Stimulated activated memory B cell treated with anti-CD40 and anti-IgM and Interleukin-4, amounts not matched to agents 10 μg/mL and 1 μg/mL and 100 μg/mL, for 72 hours (primary cell): ENCODE results near the gene SMO.

Experiments used
- ATAC-seq: fragments of 150-1000 bp; cut with Tn5 transposase; 2 replicates; pipeline ENCODE4 v1.10.0; 2021
- H3K27ac Mint-ChIP-seq: one replicate; pipeline ENCODE4 v1.8.0; 2022; ENCODE audit warnings: mild to moderate bottlenecking, mixed read lengths
- H3K27me3 Mint-ChIP-seq: one replicate; pipeline ENCODE4 v1.8.0; 2022; ENCODE audit warnings: mixed read lengths
- H3K36me3 Mint-ChIP-seq: one replicate; pipeline ENCODE4 v1.8.0; 2022; ENCODE audit warnings: mixed read lengths
- H3K4me1 Mint-ChIP-seq: one replicate; pipeline ENCODE4 v1.8.0; 2022; ENCODE audit warnings: mixed read lengths
- H3K4me3 Mint-ChIP-seq: one replicate; pipeline ENCODE4 v1.8.0; 2022; ENCODE audit warnings: mild to moderate bottlenecking, moderate library complexity, mixed read lengths
- H3K9me3 Mint-ChIP-seq: one replicate; pipeline ENCODE4 v1.8.0; 2022; ENCODE audit warnings: mixed read lengths

Gene SMO

GRCh38 chr7:129188372-129188891 lies at the start of gene SMO:
Gene SMO (plus strand): TSS chr7:129188633. CDS start chr7:129189152, 519 bp downstream.
- peak; percentile 66 for ATAC-seq
- Mint-ChIP-seq H3K9me3 (no peaks in the 10 kb centered on the region), H3K36me3 (no peaks in the 10 kb centered on the region), H3K27me3 (peaks cover 48% of the 10 kb centered on the region), H3K4me3 (peak within 1 kb of the TSS; percentile 92), H3K27ac (peak within 1 kb of the TSS; percentile 84), H3K4me1 (peaks cover 34% of the 10 kb centered on the region)

GRCh38 chr7:129143724-129144094 lies 44.7 kb upstream of the SMO start:
- Mint-ChIP-seq H3K27ac (peak overlapping the region; percentile 95), H3K4me1 (peaks cover 54% of the 10 kb centered on the region), H3K27me3 (no peaks in the 10 kb centered on the region), H3K9me3 (no peaks in the 10 kb centered on the region), H3K36me3 (peaks cover 31% of the 10 kb centered on the region), H3K4me3 (peak overlapping the region; percentile 94)
- no peak for ATAC-seq

- H3K27me3 Mint-ChIP-seq, result no peaks in the 10 kb centered on the region
- peak; percentile 81 for ATAC-seq
- H3K27ac Mint-ChIP-seq, result peak within 1 kb of the TSS; percentile 95
- H3K36me3 Mint-ChIP-seq, result peaks cover 37% of the 10 kb centered on the region
- H3K4me3 Mint-ChIP-seq, result peak within 1 kb of the TSS; percentile 94
- H3K9me3 Mint-ChIP-seq, result no peaks in the 10 kb centered on the region
- peaks cover 58% of the 10 kb centered on the region for H3K4me1 Mint-ChIP-seq
Observed at GRCh38 chr7:129144095-129144833, 44.2 kb upstream of the SMO start, which contains the start of gene TSPAN33. Gene TSPAN33 (plus strand): TSS chr7:129144707. CDS start chr7:129144981, 274 bp downstream.

- ATAC-seq, result peak; percentile 9
- Mint-ChIP-seq H3K27ac (peak overlapping the region; percentile 95), H3K4me1 (peaks cover 64% of the 10 kb centered on the region), H3K27me3 (no peaks in the 10 kb centered on the region), H3K9me3 (no peaks in the 10 kb centered on the region), H3K36me3 (peaks cover 44% of the 10 kb centered on the region), H3K4me3 (peak overlapping the region; percentile 91)
Observed at GRCh38 chr7:129144834-129145668, 43.4 kb upstream of the SMO start.

GRCh38 chr7:129146237-129146979 lies 42.0 kb upstream of the SMO start:
- peak; percentile 89 for ATAC-seq
- no peaks in the 10 kb centered on the region for H3K9me3 Mint-ChIP-seq
- peak overlapping the region; percentile 95 for H3K27ac Mint-ChIP-seq
- no peaks in the 10 kb centered on the region for H3K27me3 Mint-ChIP-seq
- peaks cover 53% of the 10 kb centered on the region for H3K36me3 Mint-ChIP-seq
- H3K4me1 Mint-ChIP-seq, result peaks cover 73% of the 10 kb centered on the region
- H3K4me3 Mint-ChIP-seq, result peak overlapping the region; percentile 91

- H3K4me3 Mint-ChIP-seq, result peak overlapping the region; percentile 91
- H3K9me3 Mint-ChIP-seq, result no peaks in the 10 kb centered on the region
- H3K27me3 Mint-ChIP-seq, result no peaks in the 10 kb centered on the region
- no peak for ATAC-seq
- H3K36me3 Mint-ChIP-seq, result peaks cover 67% of the 10 kb centered on the region
- H3K4me1 Mint-ChIP-seq, result peaks cover 80% of the 10 kb centered on the region
- peak overlapping the region; percentile 95 for H3K27ac Mint-ChIP-seq
Observed at GRCh38 chr7:129147731-129148130, 40.7 kb upstream of the SMO start.

GRCh38 chr7:129149511-129149910 lies 38.9 kb upstream of the SMO start:
- Mint-ChIP-seq H3K4me3 (peak overlapping the region; percentile 53), H3K4me1 (peaks cover 78% of the 10 kb centered on the region), H3K27me3 (no peaks in the 10 kb centered on the region), H3K9me3 (no peaks in the 10 kb centered on the region), H3K27ac (peak overlapping the region; percentile 95), H3K36me3 (peaks cover 81% of the 10 kb centered on the region)
- ATAC-seq, result no peak

GRCh38 chr7:129150199-129150996 lies 38.0 kb upstream of the SMO start:
- H3K27ac Mint-ChIP-seq, result peak overlapping the region; percentile 95
- no peak overlapping the region for H3K4me3 Mint-ChIP-seq
- peaks cover 84% of the 10 kb centered on the region for H3K4me1 Mint-ChIP-seq
- peaks cover 85% of the 10 kb centered on the region for H3K36me3 Mint-ChIP-seq
- H3K27me3 Mint-ChIP-seq, result no peaks in the 10 kb centered on the region
- no peak for ATAC-seq
- H3K9me3 Mint-ChIP-seq, result no peaks in the 10 kb centered on the region

GRCh38 chr7:129157651-129158050 lies 30.8 kb upstream of the SMO start:
- Mint-ChIP-seq H3K27me3 (no peaks in the 10 kb centered on the region), H3K9me3 (no peaks in the 10 kb centered on the region), H3K4me3 (no peak overlapping the region), H3K27ac (no peak overlapping the region), H3K4me1 (peaks cover 83% of the 10 kb centered on the region), H3K36me3 (peaks cover 82% of the 10 kb centered on the region)
- no peak for ATAC-seq

- peaks cover 85% of the 10 kb centered on the region for H3K36me3 Mint-ChIP-seq
Observed at GRCh38 chr7:129159539-129159938, 28.9 kb upstream of the SMO start.

GRCh38 chr7:129160161-129160905 lies 28.1 kb upstream of the SMO start:
- ATAC-seq, result peak; percentile 34
- no peaks in the 10 kb centered on the region for H3K27me3 Mint-ChIP-seq
- H3K9me3 Mint-ChIP-seq, result no peaks in the 10 kb centered on the region
- H3K36me3 Mint-ChIP-seq, result peaks cover 86% of the 10 kb centered on the region
- H3K4me3 Mint-ChIP-seq, result no peak overlapping the region
- peaks cover 85% of the 10 kb centered on the region for H3K4me1 Mint-ChIP-seq
- H3K27ac Mint-ChIP-seq, result peak overlapping the region; percentile 82

More at GRCh38 chr7:129159539-129159938, 28.9 kb upstream of the SMO start:
- Mint-ChIP-seq H3K9me3 (no peaks in the 10 kb centered on the region), H3K27me3 (no peaks in the 10 kb centered on the region), H3K4me3 (no peak overlapping the region), H3K4me1 (peaks cover 85% of the 10 kb centered on the region), H3K27ac (peak overlapping the region; percentile 60)
- ATAC-seq, result no peak

GRCh38 chr7:129161524-129162225 lies 26.8 kb upstream of the SMO start:
- H3K4me3 Mint-ChIP-seq, result peak overlapping the region; percentile 21
- H3K27ac Mint-ChIP-seq, result peak overlapping the region; percentile 82
- peaks cover 85% of the 10 kb centered on the region for H3K4me1 Mint-ChIP-seq
- H3K27me3 Mint-ChIP-seq, result no peaks in the 10 kb centered on the region
- peaks cover 84% of the 10 kb centered on the region for H3K36me3 Mint-ChIP-seq
- no peak for ATAC-seq
- H3K9me3 Mint-ChIP-seq, result no peaks in the 10 kb centered on the region

GRCh38 chr7:129162732-129163131 lies 25.7 kb upstream of the SMO start:
- H3K27ac Mint-ChIP-seq, result peak overlapping the region; percentile 82
- ATAC-seq, result no peak
- H3K27me3 Mint-ChIP-seq, result no peaks in the 10 kb centered on the region
- peaks cover 84% of the 10 kb centered on the region for H3K36me3 Mint-ChIP-seq
- H3K4me3 Mint-ChIP-seq, result no peak overlapping the region
- H3K9me3 Mint-ChIP-seq, result no peaks in the 10 kb centered on the region
- H3K4me1 Mint-ChIP-seq, result peaks cover 92% of the 10 kb centered on the region
